Panc1 (cell line): ENCODE data around the gene MAP7.

Experiments
- CTCF ChIP-seq: fragments of 450-650 bp; IDR thresholded peaks from 2 replicates; pipeline ENCODE4 v1.5.1; 2017; ENCODE audit warnings: mild to moderate bottlenecking
- POLR2AphosphoS5 ChIP-seq: IDR thresholded peaks from 2 replicates; pipeline ENCODE4 v1.6.1; 2012; ENCODE audit warnings: mild to moderate bottlenecking, low read depth, low read length, moderate library complexity

DNA sequence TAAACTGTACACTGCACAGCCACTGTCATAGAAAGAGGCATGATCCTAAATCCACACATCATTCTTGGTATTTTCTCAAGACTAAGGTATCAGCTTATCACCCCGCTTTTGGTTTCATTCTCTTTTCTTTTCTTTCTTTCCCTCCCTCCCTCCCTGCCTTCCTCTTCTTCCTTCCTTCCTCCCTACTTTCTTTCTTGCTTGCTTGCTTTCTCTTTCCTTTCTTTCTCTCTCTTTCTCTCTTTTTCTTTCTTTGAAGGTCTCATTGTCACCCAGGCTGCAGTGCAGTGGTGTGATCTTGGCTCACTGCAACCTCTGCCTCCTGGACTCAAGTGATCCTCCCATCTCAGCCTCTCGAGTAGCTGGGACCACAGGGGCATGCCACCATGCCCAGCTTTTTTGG, 81.1 kb downstream of the MAP7 start:
- no peak for TF ChIP-seq POLR2AphosphoS5
- no peak for TF ChIP-seq CTCF
